SK-N-SH (cell line): ENCODE results near the gene FBXL15. TPM values are rescaled to one million over a fixed set of nuclear protein-coding genes. Genes with fewer than 3 reads are reported as not detected.
A peak's percentile ranks its signal among the peaks of the same experiment; 100 is the strongest.

Source experiments
- CTCF ChIA-PET: fragments of 300-600, 350-600 bp; formaldehyde crosslinking; extraction: SDS; loops from one replicate; lab custom pipeline; 2021; lab: Yijun Ruan, JAX
- POLR2A ChIA-PET: fragments of 350-600 bp; sonication (Branson Sonifier 250); formaldehyde crosslinking; extraction: SDS; loops from one replicate; lab custom pipeline; 2020; ENCODE audit warnings: antibody characterized with exemption, inconsistent platforms; lab: Yijun Ruan, JAX
- DNase-seq: peaks from one replicate; pipeline ENCODE4 v3.0.0; 2012
- H2AFZ ChIP-seq: fragments of 200-600 bp; sonication (generic); 2 replicates; pipeline ENCODE4 v1.8.1; 2016; ENCODE audit warnings: antibody characterized with exemption, mild to moderate bottlenecking, low read depth
- H3F3A ChIP-seq: fragments of 200-600 bp; sonication (generic); replicated peaks from 2 replicates; pipeline ENCODE3; 2016; ENCODE audit warnings: antibody characterized with exemption, mild to moderate bottlenecking; ENCODE audit not compliant: insufficient read depth
- H3K27ac ChIP-seq, 2 experiments: fragments of 200-500 bp in 1 of 2; fragments of 200-600 bp in 1 of 2; sonication (Bioruptor generic) in 1 of 2; sonication (generic), shearing (Covaris generic) in 1 of 2; 2 replicates each; pipeline versions ENCODE4 v1.5.1 to v1.6.1; 2014 to 2016; ENCODE audit warnings: low read depth in 2 of 2, inconsistent platforms in 1 of 2, low read length in 1 of 2, mild to moderate bottlenecking in 1 of 2, mixed read lengths in 1 of 2
- H3K27me3 ChIP-seq: fragments of 200-600 bp; sonication (generic), shearing (Covaris generic); 2 replicates; pipeline ENCODE4 v1.6.1; 2016; ENCODE audit warnings: mixed run types; ENCODE audit not compliant: insufficient read depth
- H3K36me3 ChIP-seq, 2 experiments: fragments of 200-500 bp in 1 of 2; fragments of 200-600 bp in 1 of 2; sonication (Bioruptor generic) in 1 of 2; sonication (generic) in 1 of 2; replicated peaks in 1 of 2; 2 replicates each; pipeline versions ENCODE3 to v1.5.1; 2014 to 2016; ENCODE audit warnings: low read length in 1 of 2, mild to moderate bottlenecking in 1 of 2; ENCODE audit not compliant: insufficient read depth in 2 of 2, control insufficient read depth in 1 of 2
- H3K4me1 ChIP-seq, 2 experiments: fragments of 200-500 bp in 1 of 2; fragments of 200-600 bp in 1 of 2; sonication (Bioruptor generic) in 1 of 2; sonication (generic), shearing (Covaris generic) in 1 of 2; 2 replicates each; pipeline versions ENCODE4 v1.5.1 to v1.6.1; 2014 to 2016; ENCODE audit warnings: low read depth in 1 of 2, low read length in 1 of 2, mixed run types in 1 of 2; ENCODE audit not compliant: insufficient read depth in 2 of 2, control insufficient read depth in 1 of 2
- H3K4me2 ChIP-seq: fragments of 200-600 bp; sonication (generic), shearing (Covaris generic); 2 replicates; pipeline ENCODE4 v1.6.1; 2017; ENCODE audit warnings: mixed run types
- H3K4me3 ChIP-seq, 2 experiments: fragments of 200-500 bp in 1 of 2; fragments of 200-600 bp in 1 of 2; sonication (Bioruptor generic) in 1 of 2; sonication (generic), shearing (Covaris generic) in 1 of 2; 2 replicates each; pipeline versions ENCODE4 v1.5.1 to v1.8.1; 2014 to 2016; ENCODE audit warnings: low read depth in 2 of 2, inconsistent platforms in 1 of 2, low read length in 1 of 2, mild to moderate bottlenecking in 1 of 2, mixed read lengths in 1 of 2, moderate library complexity in 1 of 2
- H3K79me2 ChIP-seq: fragments of 200-600 bp; sonication (generic); 2 replicates; pipeline ENCODE4 v1.8.1; 2017; ENCODE audit warnings: mild to moderate bottlenecking; ENCODE audit not compliant: insufficient read depth
- H3K9ac ChIP-seq: fragments of 200-600 bp; sonication (generic); 2 replicates; pipeline ENCODE4 v1.6.1; 2017; ENCODE audit warnings: mixed run types
- H3K9me2 ChIP-seq: fragments of 200-600 bp; sonication (generic); 2 replicates; pipeline ENCODE4 v1.6.1; 2017; ENCODE audit warnings: mixed run types
- H3K9me3 ChIP-seq: fragments of 200-600 bp; sonication (generic); 2 replicates; pipeline ENCODE4 v1.6.1; 2017; ENCODE audit warnings: mixed run types, mild to moderate bottlenecking, moderate library complexity
- H4K20me1 ChIP-seq: fragments of 200-600 bp; sonication (generic); 2 replicates; pipeline ENCODE4 v1.6.1; 2017; ENCODE audit warnings: mild to moderate bottlenecking, mixed run types; ENCODE audit not compliant: insufficient read depth
- ELF1 ChIP-seq: IDR thresholded peaks from 2 replicates; pipeline ENCODE4 v1.4.0; 2012
- EP300 ChIP-seq, 2 experiments: IDR thresholded peaks; 2 replicates each; pipeline versions ENCODE4 v1.4.0 to v1.6.1; 2012; ENCODE audit warnings: borderline replicate concordance in 1 of 2, low read depth in 1 of 2, low read length in 1 of 2
- EZH2phosphoT487 ChIP-seq: fragments of 200-600 bp; sonication (generic); IDR thresholded peaks from 2 replicates; pipeline ENCODE4 v1.6.1; 2017; ENCODE audit warnings: low read depth, mixed run types, mild to moderate bottlenecking, antibody characterized with exemption, moderate library complexity, borderline replicate concordance
- FOXJ3 ChIP-seq: sonication (generic); formaldehyde crosslinking; IDR thresholded peaks from 2 replicates; pipeline ENCODE4 v1.5.1; 2020; ENCODE audit warnings: mild to moderate bottlenecking, missing genetic modification reagents
- FOXM1 ChIP-seq: IDR thresholded peaks from 2 replicates; pipeline ENCODE4 v1.4.0; 2012; ENCODE audit warnings: low read depth, mild to moderate bottlenecking
- GABPA ChIP-seq: IDR thresholded peaks from 2 replicates; pipeline ENCODE4 v1.4.0; 2012; ENCODE audit warnings: low read depth, mild to moderate bottlenecking
- GATA2 ChIP-seq: sonication (generic); formaldehyde crosslinking; IDR thresholded peaks from 2 replicates; pipeline ENCODE4 v1.5.0; 2020; ENCODE audit warnings: mild to moderate bottlenecking, missing genetic modification reagents
- MEF2A ChIP-seq: IDR thresholded peaks from 2 replicates; pipeline ENCODE4 v1.4.0; 2012; ENCODE audit warnings: low read depth, borderline replicate concordance
- MXI1 ChIP-seq: IDR thresholded peaks from 2 replicates; pipeline ENCODE4 v1.6.1; 2012; ENCODE audit warnings: mild to moderate bottlenecking, low read depth, low read length, improper control_type of control experiment
- NFIC ChIP-seq: IDR thresholded peaks from 2 replicates; pipeline ENCODE4 v1.4.0; 2012; ENCODE audit warnings: borderline replicate concordance
- RAD21 ChIP-seq: IDR thresholded peaks from 2 replicates; pipeline ENCODE4 v1.6.1; 2012; ENCODE audit warnings: mild to moderate bottlenecking, low read length
- RCOR1 ChIP-seq: fragments of 150-350 bp; IDR thresholded peaks from 2 replicates; pipeline ENCODE4 v1.6.1; 2017; ENCODE audit warnings: antibody characterized with exemption, low read length
- RXRA ChIP-seq: IDR thresholded peaks from 2 replicates; pipeline ENCODE4 v1.4.0; 2012; ENCODE audit warnings: low read depth, mild to moderate bottlenecking, borderline replicate concordance
- SIN3A ChIP-seq: IDR thresholded peaks from 2 replicates; pipeline ENCODE4 v1.6.1; 2012; ENCODE audit warnings: low read depth, mild to moderate bottlenecking, low read length, moderate library complexity, borderline replicate concordance
- TAF1 ChIP-seq: IDR thresholded peaks from 2 replicates; pipeline ENCODE4 v1.6.1; 2012; ENCODE audit warnings: low read depth, mild to moderate bottlenecking, low read length, moderate library complexity, borderline replicate concordance
- TCF12 ChIP-seq: IDR thresholded peaks from 2 replicates; pipeline ENCODE4 v1.4.0; 2012
- YY1 ChIP-seq: IDR thresholded peaks from 2 replicates; pipeline ENCODE4 v1.4.0; 2012; ENCODE audit warnings: low read depth, mild to moderate bottlenecking
- WGBS: methylation state at CpG from one replicate; pipeline ENCODE4 v1.1.6; 2017; ENCODE audit warnings: low lambda C conversion rate; 5-methylcytosine and 5-hydroxymethylcytosine counted together
- polyA plus RNA-seq, 3 experiments: library from polyadenylated mRNA; depleted of rRNA; stranded (reverse); fragments of >200 nt; gene quantifications; 2 replicates each; pipeline ENCODE4 v1.2.3, GENCODE V29; 2012
- TF ChIP-seq, protein P1 (sequence below): fragments of 150-350 bp; IDR thresholded peaks from 2 replicates; pipeline ENCODE4 v1.6.1; 2016; ENCODE audit warnings: mild to moderate bottlenecking, low read depth, low read length
- TF ChIP-seq, protein P2 (sequence below): IDR thresholded peaks from 2 replicates; pipeline ENCODE4 v1.4.0; 2012; ENCODE audit warnings: low read depth, borderline replicate concordance
- TF ChIP-seq, protein P3 (sequence below): IDR thresholded peaks from 2 replicates; pipeline ENCODE4 v1.4.0; 2012; ENCODE audit warnings: low read depth
- TF ChIP-seq, protein P4 (sequence below): IDR thresholded peaks from 2 replicates; pipeline ENCODE4; 2012
- TF ChIP-seq, protein P5 (sequence below): IDR thresholded peaks from 2 replicates; pipeline ENCODE4 v1.4.0; 2012; ENCODE audit warnings: low read depth, borderline replicate concordance
- TF ChIP-seq, protein P6 (sequence below): fragments of 200-600 bp; sonication (generic); IDR thresholded peaks from 2 replicates; pipeline ENCODE4 v1.6.1; 2017; ENCODE audit warnings: antibody characterized with exemption, mild to moderate bottlenecking, moderate library complexity

FBXL15 gene, protein sequence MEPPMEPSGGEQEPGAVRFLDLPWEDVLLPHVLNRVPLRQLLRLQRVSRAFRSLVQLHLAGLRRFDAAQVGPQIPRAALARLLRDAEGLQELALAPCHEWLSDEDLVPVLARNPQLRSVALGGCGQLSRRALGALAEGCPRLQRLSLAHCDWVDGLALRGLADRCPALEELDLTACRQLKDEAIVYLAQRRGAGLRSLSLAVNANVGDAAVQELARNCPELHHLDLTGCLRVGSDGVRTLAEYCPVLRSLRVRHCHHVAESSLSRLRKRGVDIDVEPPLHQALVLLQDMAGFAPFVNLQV
- polyA plus RNA-seq (2012; rRNA removed) = 11.7 and 17.2 TPM in 2 replicates
- polyA plus RNA-seq (2012; cell fraction: cytosol; rRNA removed) = 6.0 and 10.9 TPM in 2 replicates
- polyA plus RNA-seq (2012; cell fraction: nucleus; rRNA removed) = 38.1 and 88.2 TPM in 2 replicates

DNA sequence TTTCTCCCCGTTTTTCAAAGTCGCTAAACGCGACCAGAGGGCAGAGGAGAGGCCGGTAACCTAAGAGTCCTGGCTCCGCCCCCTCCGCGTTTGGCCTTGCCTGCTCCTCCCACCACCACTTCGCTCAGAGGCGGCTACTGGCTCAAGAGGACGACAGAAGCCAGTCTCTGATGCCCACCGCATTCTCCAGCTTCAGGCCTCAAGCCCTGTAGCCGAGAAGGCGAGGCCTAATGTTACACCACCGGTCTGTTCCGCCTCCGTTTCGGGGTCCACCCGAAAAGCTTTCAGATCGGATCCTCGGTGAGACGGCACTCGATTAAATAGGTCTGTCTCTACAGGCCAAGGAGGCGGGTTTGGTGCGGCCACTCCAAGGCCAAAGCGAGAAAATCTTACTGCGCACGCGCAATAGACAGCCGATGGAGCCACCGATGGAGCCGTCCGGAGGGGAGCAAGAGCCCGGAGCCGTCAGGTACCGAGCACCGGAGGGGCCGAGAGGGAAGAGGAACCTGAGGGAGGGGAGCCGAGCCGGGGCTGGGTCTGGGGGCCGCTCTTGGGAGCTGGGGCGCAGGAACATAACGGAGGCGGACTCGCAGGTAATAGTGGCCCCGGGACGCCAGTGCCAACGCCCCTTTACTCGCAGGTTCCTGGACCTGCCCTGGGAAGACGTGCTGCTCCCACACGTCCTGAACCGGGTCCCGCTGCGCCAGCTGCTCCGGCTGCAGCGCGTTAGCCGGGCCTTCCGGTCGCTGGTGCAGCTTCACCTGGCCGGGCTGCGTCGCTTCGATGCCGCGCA, at the start of gene FBXL15:
Gene FBXL15, plus strand, starts transcription at position 123 of the 793 bp plus-strand sequence. Its CDS starts 294 bp downstream, at position 417.
- peak within 1 kb of the TSS; percentile 84 for H3K4me2 ChIP-seq
- peak within 1 kb of the TSS; percentile 85 for H2AFZ ChIP-seq
- peaks cover 15% of the 10 kb centered on the region for H3F3A ChIP-seq
- H3K9me2 ChIP-seq = no peaks in the 10 kb centered on the region
- peak; percentile 91 for DNase-seq
- H3K36me3 ChIP-seq = peaks cover 0 to 21% of the 10 kb centered on the region in 2 experiments
- POLR2A ChIA-PET = interaction anchor here (0.6 to 4.2 kb wide), 14 partner anchors 9 to 307 kb away, joined by 3 to 41 read pairs (median 4); partner anchors contain the start of genes C10orf95, CUEDC2 and NFKB2
- H3K27me3 ChIP-seq = no peaks in the 10 kb centered on the region
- H4K20me1 ChIP-seq = no peaks in the 10 kb centered on the region
- 1% methylated on average over 34 of the region's 66 CpGs for WGBS
- H3K27ac ChIP-seq = peak within 1 kb of the TSS; percentile 78 to 99
- H3K4me1 ChIP-seq = peaks cover 0 to 29% of the 10 kb centered on the region in 2 experiments; a peak in 2 of 4 replicates
- no peaks in the 10 kb centered on the region for H3K79me2 ChIP-seq
- no peaks in the 10 kb centered on the region for H3K9me3 ChIP-seq
- CTCF ChIA-PET = interaction anchor here (1.0 to 18.3 kb wide), 13 partner anchors 10 to 251 kb away, joined by 3 to 359 read pairs (median 21); partner anchors contain the start of genes C10orf95, CUEDC2, ELOVL3 and NFKB2
- peak within 1 kb of the TSS; percentile 77 to 90 for H3K4me3 ChIP-seq
- H3K9ac ChIP-seq = peak within 1 kb of the TSS; percentile 68
- TF ChIP-seq GABPA (peak; percentile 77), RAD21 (no peak), SIN3A (peak; percentile 77; the same call in 1 of the 2 replicates), EZH2phosphoT487 (no peak), FOXJ3 (CRISPR knock-in tag) (no peak), TAF1 (peak; percentile 84), TCF12 (no peak), RXRA (no peak), RCOR1 (0 out of 2 replicates have a peak, but pooled peaks have one; percentile 16), YY1 (peak; percentile 77), NFIC (no peak), MEF2A (no peak), MXI1 (no peak), EP300 (IDR thresholded peaks at IDR 0.05; ENCODE audit: borderline replicate concordance in 1 of 2, low read depth in 1 of 2, low read length in 1 of 2) (no peak), ELF1 (peak; percentile 48; the same call in 1 of the 2 replicates), GATA2 (CRISPR knock-in tag) (no peak), FOXM1 (no peak; the same call in 1 of the 2 replicates)
- TF ChIP-seq, protein P1, sequence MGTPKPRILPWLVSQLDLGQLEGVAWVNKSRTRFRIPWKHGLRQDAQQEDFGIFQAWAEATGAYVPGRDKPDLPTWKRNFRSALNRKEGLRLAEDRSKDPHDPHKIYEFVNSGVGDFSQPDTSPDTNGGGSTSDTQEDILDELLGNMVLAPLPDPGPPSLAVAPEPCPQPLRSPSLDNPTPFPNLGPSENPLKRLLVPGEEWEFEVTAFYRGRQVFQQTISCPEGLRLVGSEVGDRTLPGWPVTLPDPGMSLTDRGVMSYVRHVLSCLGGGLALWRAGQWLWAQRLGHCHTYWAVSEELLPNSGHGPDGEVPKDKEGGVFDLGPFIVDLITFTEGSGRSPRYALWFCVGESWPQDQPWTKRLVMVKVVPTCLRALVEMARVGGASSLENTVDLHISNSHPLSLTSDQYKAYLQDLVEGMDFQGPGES = no peak
- TF ChIP-seq, protein P2, sequence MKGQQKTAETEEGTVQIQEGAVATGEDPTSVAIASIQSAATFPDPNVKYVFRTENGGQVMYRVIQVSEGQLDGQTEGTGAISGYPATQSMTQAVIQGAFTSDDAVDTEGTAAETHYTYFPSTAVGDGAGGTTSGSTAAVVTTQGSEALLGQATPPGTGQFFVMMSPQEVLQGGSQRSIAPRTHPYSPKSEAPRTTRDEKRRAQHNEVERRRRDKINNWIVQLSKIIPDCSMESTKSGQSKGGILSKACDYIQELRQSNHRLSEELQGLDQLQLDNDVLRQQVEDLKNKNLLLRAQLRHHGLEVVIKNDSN = no peak
- TF ChIP-seq, protein P3, sequence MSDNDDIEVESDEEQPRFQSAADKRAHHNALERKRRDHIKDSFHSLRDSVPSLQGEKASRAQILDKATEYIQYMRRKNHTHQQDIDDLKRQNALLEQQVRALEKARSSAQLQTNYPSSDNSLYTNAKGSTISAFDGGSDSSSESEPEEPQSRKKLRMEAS = peak; percentile 68; the same call in 1 of the 2 replicates
- TF ChIP-seq, protein P4, sequence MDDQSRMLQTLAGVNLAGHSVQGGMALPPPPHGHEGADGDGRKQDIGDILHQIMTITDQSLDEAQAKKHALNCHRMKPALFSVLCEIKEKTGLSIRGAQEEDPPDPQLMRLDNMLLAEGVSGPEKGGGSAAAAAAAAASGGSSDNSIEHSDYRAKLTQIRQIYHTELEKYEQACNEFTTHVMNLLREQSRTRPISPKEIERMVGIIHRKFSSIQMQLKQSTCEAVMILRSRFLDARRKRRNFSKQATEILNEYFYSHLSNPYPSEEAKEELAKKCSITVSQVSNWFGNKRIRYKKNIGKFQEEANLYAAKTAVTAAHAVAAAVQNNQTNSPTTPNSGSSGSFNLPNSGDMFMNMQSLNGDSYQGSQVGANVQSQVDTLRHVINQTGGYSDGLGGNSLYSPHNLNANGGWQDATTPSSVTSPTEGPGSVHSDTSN = no peak; the same call in 1 of the 2 replicates
- TF ChIP-seq, protein P5, sequence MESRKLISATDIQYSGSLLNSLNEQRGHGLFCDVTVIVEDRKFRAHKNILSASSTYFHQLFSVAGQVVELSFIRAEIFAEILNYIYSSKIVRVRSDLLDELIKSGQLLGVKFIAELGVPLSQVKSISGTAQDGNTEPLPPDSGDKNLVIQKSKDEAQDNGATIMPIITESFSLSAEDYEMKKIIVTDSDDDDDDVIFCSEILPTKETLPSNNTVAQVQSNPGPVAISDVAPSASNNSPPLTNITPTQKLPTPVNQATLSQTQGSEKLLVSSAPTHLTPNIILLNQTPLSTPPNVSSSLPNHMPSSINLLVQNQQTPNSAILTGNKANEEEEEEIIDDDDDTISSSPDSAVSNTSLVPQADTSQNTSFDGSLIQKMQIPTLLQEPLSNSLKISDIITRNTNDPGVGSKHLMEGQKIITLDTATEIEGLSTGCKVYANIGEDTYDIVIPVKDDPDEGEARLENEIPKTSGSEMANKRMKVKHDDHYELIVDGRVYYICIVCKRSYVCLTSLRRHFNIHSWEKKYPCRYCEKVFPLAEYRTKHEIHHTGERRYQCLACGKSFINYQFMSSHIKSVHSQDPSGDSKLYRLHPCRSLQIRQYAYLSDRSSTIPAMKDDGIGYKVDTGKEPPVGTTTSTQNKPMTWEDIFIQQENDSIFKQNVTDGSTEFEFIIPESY = no peak
- TF ChIP-seq, protein P6, sequence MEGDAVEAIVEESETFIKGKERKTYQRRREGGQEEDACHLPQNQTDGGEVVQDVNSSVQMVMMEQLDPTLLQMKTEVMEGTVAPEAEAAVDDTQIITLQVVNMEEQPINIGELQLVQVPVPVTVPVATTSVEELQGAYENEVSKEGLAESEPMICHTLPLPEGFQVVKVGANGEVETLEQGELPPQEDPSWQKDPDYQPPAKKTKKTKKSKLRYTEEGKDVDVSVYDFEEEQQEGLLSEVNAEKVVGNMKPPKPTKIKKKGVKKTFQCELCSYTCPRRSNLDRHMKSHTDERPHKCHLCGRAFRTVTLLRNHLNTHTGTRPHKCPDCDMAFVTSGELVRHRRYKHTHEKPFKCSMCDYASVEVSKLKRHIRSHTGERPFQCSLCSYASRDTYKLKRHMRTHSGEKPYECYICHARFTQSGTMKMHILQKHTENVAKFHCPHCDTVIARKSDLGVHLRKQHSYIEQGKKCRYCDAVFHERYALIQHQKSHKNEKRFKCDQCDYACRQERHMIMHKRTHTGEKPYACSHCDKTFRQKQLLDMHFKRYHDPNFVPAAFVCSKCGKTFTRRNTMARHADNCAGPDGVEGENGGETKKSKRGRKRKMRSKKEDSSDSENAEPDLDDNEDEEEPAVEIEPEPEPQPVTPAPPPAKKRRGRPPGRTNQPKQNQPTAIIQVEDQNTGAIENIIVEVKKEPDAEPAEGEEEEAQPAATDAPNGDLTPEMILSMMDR = no peak
